Activated CD8-positive, alpha-beta memory T cell treated with anti-CD3 and anti-CD28 coated beads, Interleukin-2, amount 10 ng/mL, durations not matched to agents 7 days and 5 days (primary cell): Measurements from ENCODE around the gene CACNA2D3. TPM values are rescaled to one million over a fixed set of nuclear protein-coding genes. Genes with fewer than 3 reads are reported as not detected.

ENCODE experiments used
- ATAC-seq: fragments of 150-1000 bp; cut with Tn5 transposase; one replicate; pipeline ENCODE4 v1.10.0; 2021; ENCODE audit warnings: moderate library complexity
- CTCF ChIA-PET: fragments of 350-600 bp; sonication (Branson Sonifier 250); formaldehyde crosslinking; loops from one replicate; lab custom pipeline; 2021; ENCODE audit warnings: antibody characterized with exemption; lab: Charles Lee
- DNase-seq: peaks from one replicate; pipeline ENCODE4 v3.0.0-alpha.2; 2020
- H3K27ac Mint-ChIP-seq: one replicate; pipeline ENCODE4 v1.8.0; 2021; ENCODE audit warnings: mild to moderate bottlenecking, mixed read lengths
- H3K27me3 Mint-ChIP-seq: one replicate; pipeline ENCODE4 v1.8.0; 2021; ENCODE audit warnings: mixed read lengths
- H3K36me3 Mint-ChIP-seq: one replicate; pipeline ENCODE4 v1.8.0; 2021; ENCODE audit warnings: mild to moderate bottlenecking, mixed read lengths
- H3K4me1 Mint-ChIP-seq: one replicate; pipeline ENCODE4 v1.8.0; 2021; ENCODE audit warnings: mixed read lengths
- H3K4me3 Mint-ChIP-seq: one replicate; pipeline ENCODE4 v1.8.0; 2021; ENCODE audit warnings: mild to moderate bottlenecking, moderate library complexity, mixed read lengths
- H3K9me3 Mint-ChIP-seq: one replicate; pipeline ENCODE4 v1.8.0; 2022; ENCODE audit warnings: low read depth, mixed read lengths
- total RNA-seq, 2 experiments: library from RNA; stranded (reverse); gene quantifications; one replicate each; pipeline ENCODE4 v1.2.3, GENCODE V29; 2021

The CACNA2D3 gene
- total RNA-seq, 2 experiments from 2014 or later, result not detected

- Mint-ChIP-seq H3K27me3 (no peaks in the 10 kb centered on the region), H3K27ac (no peak overlapping the region)
- CTCF ChIA-PET, result no interaction called here
Measured at GRCh38 chr3:54167999-54168398, 45.6 kb downstream of the CACNA2D3 start.

DNA sequence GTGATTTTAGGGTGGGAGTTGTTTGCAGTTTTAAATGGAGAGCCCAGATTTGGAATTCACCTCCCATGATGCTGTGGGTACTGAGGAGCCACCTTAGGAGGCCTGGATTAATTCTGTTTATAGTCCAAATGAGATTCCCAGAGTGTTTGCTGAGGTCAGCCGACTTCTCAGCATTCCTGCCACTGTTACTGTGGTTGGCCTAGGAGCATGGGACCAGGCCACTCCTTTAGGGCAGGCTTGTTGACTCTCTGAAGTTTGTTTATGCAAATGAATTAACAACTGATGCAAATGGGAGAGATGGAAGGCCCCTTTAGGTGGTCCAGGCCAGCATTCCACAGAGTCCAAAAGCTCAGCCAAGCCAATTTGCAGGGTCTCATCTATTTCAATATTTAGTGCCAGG is 46.1 kb downstream of the CACNA2D3 start:
- Mint-ChIP-seq H3K27ac (no peak overlapping the region), H3K27me3 (no peaks in the 10 kb centered on the region), H3K4me1 (no peaks in the 10 kb centered on the region), H3K36me3 (no peaks in the 10 kb centered on the region), H3K4me3 (no peak overlapping the region), H3K9me3 (peaks cover 4% of the 10 kb centered on the region)
- ATAC-seq, result no peak
- DNase-seq, result no peak
- CTCF ChIA-PET, result no interaction called here

More at GRCh38 chr3:54167999-54168398, 45.6 kb downstream of the CACNA2D3 start:
- Mint-ChIP-seq H3K4me1 (no peaks in the 10 kb centered on the region), H3K4me3 (no peak overlapping the region), H3K9me3 (peaks cover 4% of the 10 kb centered on the region), H3K36me3 (no peaks in the 10 kb centered on the region)
- DNase-seq, result no peak
- no peak for ATAC-seq

DNA sequence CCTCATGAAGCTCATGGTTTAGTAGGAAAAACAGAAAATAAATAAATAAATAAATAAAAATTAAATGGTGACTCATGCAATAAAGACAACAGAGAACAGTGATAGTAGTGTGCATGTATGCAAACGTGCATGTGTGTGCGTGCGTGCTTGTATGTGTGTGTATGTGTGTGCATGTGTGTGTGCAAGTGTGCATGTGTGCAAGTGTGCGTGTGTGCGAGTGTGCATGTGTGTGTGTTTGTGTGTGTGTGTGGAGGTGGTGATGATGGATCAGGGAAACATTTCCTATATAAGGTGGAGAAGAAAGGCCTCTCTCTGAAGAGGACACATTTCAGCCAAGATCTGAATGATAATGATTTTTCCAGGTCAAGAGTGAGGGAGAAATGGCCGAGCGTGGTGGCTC is 47.2 kb downstream of the CACNA2D3 start:
- ATAC-seq, result no peak
- Mint-ChIP-seq H3K27me3 (no peaks in the 10 kb centered on the region), H3K36me3 (no peaks in the 10 kb centered on the region), H3K9me3 (peaks cover 4% of the 10 kb centered on the region), H3K4me1 (no peaks in the 10 kb centered on the region), H3K27ac (no peak overlapping the region), H3K4me3 (no peak overlapping the region)
- no peak for DNase-seq
- CTCF ChIA-PET, result no interaction called here

- H3K27me3 Mint-ChIP-seq, result no peaks in the 10 kb centered on the region
- H3K9me3 Mint-ChIP-seq, result peaks cover 4% of the 10 kb centered on the region
- no peaks in the 10 kb centered on the region for H3K4me1 Mint-ChIP-seq
- CTCF ChIA-PET, result no interaction called here
- no peak overlapping the region for H3K27ac Mint-ChIP-seq
- no peak overlapping the region for H3K4me3 Mint-ChIP-seq
- no peak for ATAC-seq
- DNase-seq, result no peak
- H3K36me3 Mint-ChIP-seq, result no peaks in the 10 kb centered on the region
Measured at GRCh38 chr3:54171509-54171908, 49.2 kb downstream of the CACNA2D3 start.

DNA sequence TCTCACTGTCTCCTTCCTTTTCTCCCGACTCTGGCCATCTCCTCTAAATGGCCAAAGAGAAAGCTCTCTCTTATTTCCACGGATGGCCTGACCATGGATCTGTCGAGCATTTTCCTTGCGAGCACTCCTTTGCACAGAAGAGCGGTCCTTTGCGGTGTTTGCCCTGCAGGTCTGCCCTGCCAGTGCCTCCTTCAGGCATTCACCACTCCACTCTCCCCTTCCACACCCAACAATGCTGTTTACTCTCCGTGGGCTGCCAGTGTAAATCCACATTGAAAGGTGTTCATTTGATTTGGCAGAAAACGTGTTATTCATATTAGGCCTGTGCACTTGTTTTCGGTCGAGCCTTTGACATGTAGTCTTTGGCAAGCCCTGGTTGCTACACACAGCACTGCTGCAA is 49.6 kb downstream of the CACNA2D3 start:
- Mint-ChIP-seq H3K36me3 (no peaks in the 10 kb centered on the region), H3K4me3 (no peak overlapping the region), H3K4me1 (no peaks in the 10 kb centered on the region), H3K27ac (no peak overlapping the region), H3K27me3 (no peaks in the 10 kb centered on the region), H3K9me3 (peaks cover 2% of the 10 kb centered on the region)
- ATAC-seq (no peak), DNase-seq (no peak)
- CTCF ChIA-PET, result no interaction called here

DNA sequence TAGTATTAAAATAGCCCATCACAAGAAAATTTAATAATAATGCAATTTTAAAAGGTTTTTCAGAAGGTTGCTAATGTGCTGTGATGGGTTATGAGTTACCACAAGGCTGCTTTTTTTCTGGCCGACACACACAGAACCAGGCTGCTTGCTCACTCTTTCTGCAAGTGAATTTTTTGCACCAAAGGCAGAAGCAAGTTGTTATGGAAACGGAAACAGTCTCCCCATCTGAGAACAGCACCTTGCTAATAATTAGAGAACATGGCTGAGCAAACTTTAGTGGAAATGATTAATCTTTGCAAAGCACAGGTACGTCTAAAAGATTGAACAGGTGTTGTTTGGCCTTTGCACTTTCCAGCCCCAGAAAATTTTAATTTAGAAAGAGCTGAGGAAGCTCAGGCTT is 51.0 kb downstream of the CACNA2D3 start:
- Mint-ChIP-seq H3K27me3 (no peaks in the 10 kb centered on the region), H3K36me3 (no peaks in the 10 kb centered on the region), H3K4me3 (no peak overlapping the region), H3K4me1 (no peaks in the 10 kb centered on the region), H3K9me3 (peaks cover 2% of the 10 kb centered on the region), H3K27ac (no peak overlapping the region)
- CTCF ChIA-PET, result no interaction called here
- ATAC-seq (no peak), DNase-seq (no peak)

- Mint-ChIP-seq H3K36me3 (no peaks in the 10 kb centered on the region), H3K27me3 (no peaks in the 10 kb centered on the region), H3K9me3 (no peaks in the 10 kb centered on the region), H3K4me3 (no peak overlapping the region), H3K27ac (no peak overlapping the region), H3K4me1 (no peaks in the 10 kb centered on the region)
- DNase-seq (no peak), ATAC-seq (no peak)
- CTCF ChIA-PET, result no interaction called here
Measured at GRCh38 chr3:54176106-54176505, 53.8 kb downstream of the CACNA2D3 start.

- no peaks in the 10 kb centered on the region for H3K36me3 Mint-ChIP-seq
- CTCF ChIA-PET, result no interaction called here
- no peak for DNase-seq
- H3K9me3 Mint-ChIP-seq, result no peaks in the 10 kb centered on the region
- ATAC-seq, result no peak
- H3K27ac Mint-ChIP-seq, result no peak overlapping the region
- no peaks in the 10 kb centered on the region for H3K27me3 Mint-ChIP-seq
- H3K4me3 Mint-ChIP-seq, result no peak overlapping the region
- no peaks in the 10 kb centered on the region for H3K4me1 Mint-ChIP-seq
Measured at GRCh38 chr3:54177816-54178215, 55.5 kb downstream of the CACNA2D3 start.

DNA sequence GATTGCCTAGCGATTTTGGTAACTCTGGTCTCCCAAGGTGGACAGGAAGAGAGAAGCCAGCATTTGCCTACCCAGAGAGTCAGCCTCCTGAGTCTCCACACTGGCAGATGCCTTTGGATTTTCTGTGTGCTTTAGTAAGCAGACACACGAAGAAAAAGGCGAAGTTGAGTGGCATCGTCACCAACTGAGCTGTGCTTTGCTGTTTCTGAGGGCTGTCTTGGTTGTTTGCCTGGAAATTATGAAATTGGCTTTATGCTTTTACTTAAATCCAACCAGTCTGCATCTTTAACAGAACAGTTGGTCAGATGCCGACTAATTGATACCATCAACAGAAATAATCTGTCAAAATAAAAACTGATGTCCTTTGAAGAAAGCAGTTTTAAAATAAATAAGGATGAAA is 56.0 kb downstream of the CACNA2D3 start:
- CTCF ChIA-PET, result no interaction called here
- ATAC-seq, result no peak
- Mint-ChIP-seq H3K27me3 (no peaks in the 10 kb centered on the region), H3K27ac (no peak overlapping the region), H3K4me1 (no peaks in the 10 kb centered on the region), H3K4me3 (no peak overlapping the region), H3K9me3 (no peaks in the 10 kb centered on the region), H3K36me3 (no peaks in the 10 kb centered on the region)
- no peak for DNase-seq

- DNase-seq (no peak), ATAC-seq (no peak)
- Mint-ChIP-seq H3K27ac (no peak overlapping the region), H3K9me3 (no peaks in the 10 kb centered on the region), H3K27me3 (no peaks in the 10 kb centered on the region), H3K36me3 (no peaks in the 10 kb centered on the region), H3K4me3 (no peak overlapping the region), H3K4me1 (no peaks in the 10 kb centered on the region)
- CTCF ChIA-PET, result no interaction called here
Measured at GRCh38 chr3:54180921-54181320, 58.6 kb downstream of the CACNA2D3 start.

DNA sequence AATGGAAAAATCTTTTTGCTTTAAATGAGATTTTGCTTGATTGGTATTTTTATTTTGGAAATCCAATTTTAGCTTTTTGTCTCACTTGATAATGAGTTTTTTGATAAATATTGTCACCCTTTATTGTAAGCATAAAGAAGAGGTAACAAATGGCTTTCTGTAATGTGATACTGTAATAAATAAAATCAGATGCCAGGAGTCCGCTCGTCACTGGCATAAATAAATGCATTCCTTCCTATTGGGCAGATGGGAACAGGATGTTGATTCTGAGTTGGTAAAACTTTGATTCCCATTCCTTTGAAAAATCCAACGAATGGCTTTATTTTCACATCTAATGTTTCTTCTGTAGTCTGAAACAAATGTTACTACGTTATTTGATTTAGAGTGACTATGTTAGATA is 59.9 kb downstream of the CACNA2D3 start:
- no peak for ATAC-seq
- DNase-seq, result no peak
- H3K4me3 Mint-ChIP-seq, result no peak overlapping the region
- H3K27me3 Mint-ChIP-seq, result no peaks in the 10 kb centered on the region
- CTCF ChIA-PET, result no interaction called here
- no peaks in the 10 kb centered on the region for H3K4me1 Mint-ChIP-seq
- no peaks in the 10 kb centered on the region for H3K36me3 Mint-ChIP-seq
- H3K27ac Mint-ChIP-seq, result no peak overlapping the region
- no peaks in the 10 kb centered on the region for H3K9me3 Mint-ChIP-seq

DNA sequence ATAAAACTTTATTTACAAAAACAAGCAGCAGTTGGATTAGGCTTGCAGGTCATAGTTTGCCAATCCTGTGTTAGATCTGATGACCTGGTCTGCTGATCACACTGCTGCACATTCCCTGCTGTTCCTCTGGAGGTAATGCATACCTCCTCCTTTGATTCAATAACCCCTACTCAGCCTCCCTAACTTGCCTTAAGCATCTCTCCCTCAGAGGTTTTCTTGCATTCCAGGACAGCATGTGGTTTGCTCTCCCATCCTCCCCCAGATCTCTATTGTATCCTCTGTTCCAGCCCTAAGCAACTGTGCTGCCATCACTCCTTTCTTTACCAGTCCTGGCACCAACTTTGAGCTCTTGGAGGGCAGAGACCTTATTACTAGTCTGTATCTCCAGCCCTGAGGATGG is 63.4 kb downstream of the CACNA2D3 start:
- ATAC-seq, result no peak
- no peak for DNase-seq
- Mint-ChIP-seq H3K9me3 (peaks cover 3% of the 10 kb centered on the region), H3K4me1 (no peaks in the 10 kb centered on the region), H3K36me3 (no peaks in the 10 kb centered on the region), H3K27ac (no peak overlapping the region), H3K27me3 (no peaks in the 10 kb centered on the region), H3K4me3 (no peak overlapping the region)
- CTCF ChIA-PET, result no interaction called here

DNA sequence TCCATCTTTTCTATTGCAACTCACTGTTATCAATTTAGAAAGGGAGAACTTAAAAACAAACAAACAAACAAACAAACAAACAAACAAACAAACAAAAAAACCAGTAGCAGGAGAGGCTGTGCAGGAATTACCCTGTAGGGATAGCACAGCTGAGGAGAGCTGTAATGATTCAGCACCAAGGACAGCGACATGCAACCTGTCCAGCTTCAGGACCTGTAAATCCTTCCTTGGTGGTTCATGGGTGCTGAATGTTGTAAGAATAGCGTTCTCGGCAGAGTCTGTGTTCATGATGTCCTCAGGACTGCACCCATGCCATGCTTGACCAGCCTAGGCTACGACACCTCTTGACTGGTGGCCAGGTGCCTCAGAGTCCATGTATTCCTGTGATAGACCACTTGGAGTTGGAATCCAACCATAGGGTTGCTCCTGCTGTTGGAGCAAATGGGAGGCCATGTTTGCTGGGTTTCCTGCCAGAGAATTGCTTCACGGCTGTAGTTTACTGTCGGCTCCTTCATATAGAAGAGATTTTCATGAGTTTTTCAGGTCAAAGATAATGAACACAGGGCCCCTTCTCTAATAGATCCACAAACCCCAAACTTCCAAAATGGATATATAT is 65.9 kb downstream of the CACNA2D3 start:
- CTCF ChIA-PET, result no interaction called here
- no peak overlapping the region for H3K27ac Mint-ChIP-seq

GRCh38 chr3:54191220-54191619 is 68.9 kb downstream of the CACNA2D3 start:
- H3K4me1 Mint-ChIP-seq, result no peaks in the 10 kb centered on the region
- peaks cover 6% of the 10 kb centered on the region for H3K9me3 Mint-ChIP-seq
- no peaks in the 10 kb centered on the region for H3K27me3 Mint-ChIP-seq
- no peak overlapping the region for H3K27ac Mint-ChIP-seq
- DNase-seq, result no peak
- H3K4me3 Mint-ChIP-seq, result no peak overlapping the region
- CTCF ChIA-PET, result no interaction called here
- H3K36me3 Mint-ChIP-seq, result no peaks in the 10 kb centered on the region
- no peak for ATAC-seq

More for the DNA sequence above, 65.9 kb downstream of the CACNA2D3 start:
- Mint-ChIP-seq H3K27me3 (no peaks in the 10 kb centered on the region), H3K4me3 (no peak overlapping the region), H3K36me3 (no peaks in the 10 kb centered on the region), H3K4me1 (no peaks in the 10 kb centered on the region), H3K9me3 (peaks cover 3% of the 10 kb centered on the region)
- no peak for ATAC-seq
- DNase-seq, result peak; percentile 48

GRCh38 chr3:54192026-54192425 is 69.7 kb downstream of the CACNA2D3 start:
- CTCF ChIA-PET, result no interaction called here
- no peak overlapping the region for H3K4me3 Mint-ChIP-seq
- ATAC-seq, result no peak

More at GRCh38 chr3:54192026-54192425, 69.7 kb downstream of the CACNA2D3 start:
- Mint-ChIP-seq H3K27ac (no peak overlapping the region), H3K9me3 (peaks cover 6% of the 10 kb centered on the region), H3K27me3 (no peaks in the 10 kb centered on the region), H3K36me3 (no peaks in the 10 kb centered on the region), H3K4me1 (no peaks in the 10 kb centered on the region)
- DNase-seq, result no peak
